Lung (tissue), 12 donors: ENCODE results near the gene ZNF331. TPM values are rescaled to one million over a fixed set of nuclear protein-coding genes. Genes with fewer than 3 reads are reported as not detected.

Source experiments
- ATAC-seq: fragments of 200-7000 bp; cut with Tn5 transposase; one replicate; pipeline ENCODE4 v1.9.1; 2020; ENCODE audit warnings: moderate number of reproducible peaks; ENCODE audit not compliant: insufficient read depth, low FRiP score
- DNase-seq, 3 donors: peaks; one replicate each; pipeline ENCODE4 v3.0.0-alpha.2; 2013 to 2017
- H3K27ac ChIP-seq, 2 donors: one replicate each; pipeline ENCODE4 v1.5.1; 2013; ENCODE audit warnings: mild to moderate bottlenecking in 2 of 2, moderate library complexity in 2 of 2, control low read depth in 1 of 2, inconsistent platforms in 1 of 2, low read depth in 1 of 2, low read length in 1 of 2
- H3K27me3 ChIP-seq, 3 donors: one replicate each; pipeline ENCODE4 v1.5.1; 2013; ENCODE audit warnings: low read length in 2 of 3; ENCODE audit not compliant: control insufficient read depth in 3 of 3, insufficient read depth in 3 of 3
- H3K36me3 ChIP-seq, 4 donors: one replicate each; pipeline ENCODE4 v1.5.1; 2013; ENCODE audit warnings: low read length in 4 of 4, mild to moderate bottlenecking in 1 of 4, moderate library complexity in 1 of 4; ENCODE audit not compliant: control insufficient read depth in 4 of 4, insufficient read depth in 4 of 4
- H3K4me1 ChIP-seq, 5 donors: one replicate each; pipeline ENCODE4 v1.5.1; 2013; ENCODE audit warnings: low read length in 5 of 5, mild to moderate bottlenecking in 2 of 5, moderate library complexity in 1 of 5; ENCODE audit not compliant: control insufficient read depth in 5 of 5, insufficient read depth in 5 of 5
- H3K4me3 ChIP-seq: one replicate; pipeline ENCODE4 v1.5.1; 2013; ENCODE audit warnings: mild to moderate bottlenecking, control low read depth, moderate library complexity
- H3K9ac ChIP-seq, 2 donors: one replicate each; pipeline ENCODE4 v1.5.1; 2013; ENCODE audit warnings: low read length in 2 of 2, control low read depth in 1 of 2; ENCODE audit not compliant: insufficient read depth in 1 of 2
- H3K9me3 ChIP-seq, 4 donors: one replicate each; pipeline ENCODE4 v1.5.1; 2013; ENCODE audit warnings: low read length in 3 of 4, mild to moderate bottlenecking in 1 of 4, moderate library complexity in 1 of 4; ENCODE audit not compliant: control insufficient read depth in 4 of 4, insufficient read depth in 3 of 4
- WGBS, 2 donors: extraction: QIAGEN DNeasy Blood & Tissue Kit; methylation state at CpG; one replicate each; pipeline ENCODE4 v1.1.7; 2013; 5-methylcytosine and 5-hydroxymethylcytosine counted together
- polyA plus RNA-seq, 2 donors: library from polyadenylated mRNA; stranded (reverse); fragments of 200-250 nt; gene quantifications; one replicate each; pipeline ENCODE4 v1.2.1, GENCODE V29; 2013
- total RNA-seq, 2 donors: library from RNA; depleted of rRNA in 1 of 2; stranded (reverse); fragments of >200 nt in 1 of 2; gene quantifications; one replicate each; pipeline ENCODE4 v1.2.1, GENCODE V29; 2014 to 2021
- TF ChIP-seq, protein P1 (sequence below): IDR thresholded peaks from 2 replicates; pipeline ENCODE4 v1.5.1; 2012; ENCODE audit warnings: mild to moderate bottlenecking; ENCODE audit errors: control extremely low read depth, extremely low read depth
- donor health status: control.
- donor health status: control.
- donor health status: Bipolar disorder and iron deficiency.
- donor health status: healthy.
- donor health status: DM: yes; HTN: yes; CAD: no.

ZNF331 gene
- total and polyA plus RNA-seq, 4 donors: 12.7 to 27.9 (median 22.8) TPM

DNA sequence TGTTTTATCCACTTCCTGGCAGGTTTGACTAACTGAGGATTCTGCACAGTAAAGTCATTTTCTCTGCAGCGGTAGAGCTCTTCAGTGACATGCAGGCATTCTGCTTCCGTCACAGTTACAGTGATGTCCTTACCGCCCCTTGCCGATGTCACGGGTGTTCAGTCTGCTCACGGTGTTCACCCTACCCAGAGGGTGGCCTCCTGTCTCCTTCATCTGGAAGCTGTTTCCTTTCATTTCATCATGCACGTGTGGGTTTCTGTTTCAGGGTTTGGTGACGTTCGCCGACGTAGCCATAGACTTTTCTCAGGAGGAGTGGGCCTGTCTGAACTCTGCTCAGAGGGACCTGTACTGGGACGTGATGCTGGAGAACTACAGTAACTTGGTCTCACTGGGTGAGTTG lies 33.4 kb downstream of the ZNF331 start:
- DNase-seq: no peak
- H3K36me3 ChIP-seq: peaks cover 4 to 28% (median 16%) of the 10 kb centered on the region in 4 donors

DNA sequence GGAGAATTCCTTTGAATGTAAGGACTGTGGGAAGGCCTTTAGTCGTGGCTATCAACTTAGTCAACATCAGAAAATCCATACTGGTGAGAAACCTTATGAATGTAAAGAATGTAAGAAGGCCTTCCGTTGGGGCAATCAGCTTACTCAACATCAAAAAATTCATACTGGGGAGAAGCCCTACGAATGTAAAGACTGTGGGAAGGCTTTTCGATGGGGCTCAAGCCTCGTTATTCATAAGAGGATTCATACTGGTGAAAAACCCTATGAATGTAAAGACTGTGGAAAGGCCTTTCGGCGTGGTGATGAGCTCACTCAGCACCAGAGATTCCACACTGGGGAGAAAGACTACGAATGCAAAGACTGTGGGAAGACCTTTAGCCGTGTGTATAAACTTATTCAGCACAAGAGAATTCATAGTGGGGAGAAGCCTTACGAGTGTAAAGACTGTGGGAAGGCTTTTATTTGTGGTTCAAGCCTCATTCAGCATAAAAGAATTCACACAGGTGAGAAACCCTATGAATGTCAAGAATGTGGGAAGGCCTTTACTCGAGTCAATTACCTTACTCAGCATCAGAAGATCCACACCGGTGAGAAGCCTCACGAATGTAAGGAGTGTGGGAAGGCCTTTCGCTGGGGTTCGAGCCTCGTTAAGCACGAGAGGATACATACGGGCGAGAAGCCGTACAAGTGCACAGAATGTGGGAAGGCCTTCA lies 39.2 kb downstream of the ZNF331 start:
- 94 to 96% methylated on average over 20 of the region's 20 CpGs for WGBS, 2 donors
- Histone ChIP-seq H3K27me3 (no peaks in the 10 kb centered on the region), H3K9me3 (peaks cover 0 to 38% (median 10%) of the 10 kb centered on the region in 4 donors), H3K4me3 (no peak overlapping the region), H3K9ac (no peak overlapping the region), H3K36me3 (peaks cover 21 to 43% (median 24%) of the 10 kb centered on the region in 4 donors), H3K27ac (no peak overlapping the region), H3K4me1 (no peaks in the 10 kb centered on the region)
- DNase-seq: no peak
- TF ChIP-seq, protein P1, sequence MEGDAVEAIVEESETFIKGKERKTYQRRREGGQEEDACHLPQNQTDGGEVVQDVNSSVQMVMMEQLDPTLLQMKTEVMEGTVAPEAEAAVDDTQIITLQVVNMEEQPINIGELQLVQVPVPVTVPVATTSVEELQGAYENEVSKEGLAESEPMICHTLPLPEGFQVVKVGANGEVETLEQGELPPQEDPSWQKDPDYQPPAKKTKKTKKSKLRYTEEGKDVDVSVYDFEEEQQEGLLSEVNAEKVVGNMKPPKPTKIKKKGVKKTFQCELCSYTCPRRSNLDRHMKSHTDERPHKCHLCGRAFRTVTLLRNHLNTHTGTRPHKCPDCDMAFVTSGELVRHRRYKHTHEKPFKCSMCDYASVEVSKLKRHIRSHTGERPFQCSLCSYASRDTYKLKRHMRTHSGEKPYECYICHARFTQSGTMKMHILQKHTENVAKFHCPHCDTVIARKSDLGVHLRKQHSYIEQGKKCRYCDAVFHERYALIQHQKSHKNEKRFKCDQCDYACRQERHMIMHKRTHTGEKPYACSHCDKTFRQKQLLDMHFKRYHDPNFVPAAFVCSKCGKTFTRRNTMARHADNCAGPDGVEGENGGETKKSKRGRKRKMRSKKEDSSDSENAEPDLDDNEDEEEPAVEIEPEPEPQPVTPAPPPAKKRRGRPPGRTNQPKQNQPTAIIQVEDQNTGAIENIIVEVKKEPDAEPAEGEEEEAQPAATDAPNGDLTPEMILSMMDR: no peak
- ATAC-seq: no peak

More for the DNA sequence above, 33.4 kb downstream of the ZNF331 start:
- Histone ChIP-seq H3K4me1 (no peaks in the 10 kb centered on the region), H3K27me3 (no peaks in the 10 kb centered on the region), H3K9ac (no peak overlapping the region), H3K9me3 (peaks cover 0 to 18% (median 0%) of the 10 kb centered on the region in 4 donors), H3K4me3 (no peak overlapping the region), H3K27ac (no peak overlapping the region)
- TF ChIP-seq, protein P1: no peak
- no peak for ATAC-seq
- WGBS, 2 donors: 94 to 95% methylated on average over 12 of the region's 12 CpGs

DNA sequence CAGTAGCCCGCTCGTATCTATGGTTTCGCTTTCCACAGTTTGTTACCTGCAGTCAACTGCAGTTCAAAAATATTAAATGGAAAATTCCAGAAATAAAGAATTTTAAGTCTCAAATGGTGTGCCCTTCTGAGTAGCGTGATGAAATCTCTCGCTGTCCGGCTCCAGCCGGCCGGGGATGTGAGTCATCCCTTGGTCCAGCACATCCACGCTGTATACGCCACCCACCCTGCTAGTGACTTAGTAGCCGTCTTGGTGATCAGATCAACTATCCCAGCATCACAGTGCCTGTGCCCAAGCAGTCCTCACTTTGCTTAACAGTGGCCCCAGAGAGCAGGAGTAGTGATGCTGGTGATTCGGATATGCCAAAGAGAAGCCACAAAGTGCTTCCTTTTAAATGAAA lies 40.0 kb downstream of the ZNF331 start:
- Histone ChIP-seq H3K9me3 (peaks cover 0 to 38% (median 10%) of the 10 kb centered on the region in 4 donors), H3K27me3 (no peaks in the 10 kb centered on the region), H3K4me1 (no peaks in the 10 kb centered on the region), H3K27ac (no peak overlapping the region), H3K36me3 (peaks cover 21 to 40% (median 23%) of the 10 kb centered on the region in 4 donors), H3K4me3 (no peak overlapping the region), H3K9ac (no peak overlapping the region)
- 99% methylated on average over 12 of the region's 12 CpGs for WGBS, 2 donors
- TF ChIP-seq, protein P1: no peak
- ATAC-seq (no peak), DNase-seq (no peak)
